Endothelial cell of umbilical vein (primary cell): ENCODE results near the gene ATG101. TPM values are rescaled to one million over a fixed set of nuclear protein-coding genes. Genes with fewer than 3 reads are reported as not detected.

ENCODE experiments used
- BruUV-seq: library from RNA; stranded (reverse); fragments of 400-500 nt; replicated peaks from 2 replicates; lab custom pipeline; 2021; lab: Mats Ljungman, UMichigan
- CTCF ChIA-PET: fragments of 300-600, 350-600 bp; sonication (Branson Sonifier 250); formaldehyde crosslinking; loops from one replicate; lab custom pipeline; 2021; ENCODE audit warnings: antibody characterized with exemption, inconsistent platforms; lab: Charles Lee
- POLR2A ChIA-PET: fragments of 300-600, 350-600 bp; sonication (Branson Sonifier 250); formaldehyde crosslinking; loops from one replicate; lab custom pipeline; 2021; ENCODE audit warnings: antibody characterized with exemption, inconsistent platforms; lab: Charles Lee
- DNase-seq: peaks from one replicate; pipeline ENCODE4 v3.0.0-alpha.2; 2011; ENCODE audit warnings: low read depth, low spot score
- FAIRE-seq: peaks from 2 replicates; lab custom pipeline; 2011; peaks lifted over from hg19 to GRCh38; lab: Jason Lieb, UNC
- H2AFZ ChIP-seq: 2 replicates; pipeline ENCODE4 v1.6.0; 2012; ENCODE audit warnings: low read depth, low read length, control low read depth, inconsistent platforms
- H3K27ac ChIP-seq: 2 replicates; pipeline ENCODE4 v1.5.1; 2011; ENCODE audit warnings: low read depth, mild to moderate bottlenecking, control low read depth, low read length, moderate library complexity; ENCODE audit not compliant: insufficient read depth
- H3K27me3 ChIP-seq, 2 experiments: 2 replicates each; pipeline versions ENCODE4 v1.6.0 to v1.6.1; 2011; ENCODE audit warnings: low read length in 2 of 2, mixed read lengths in 1 of 2; ENCODE audit not compliant: control insufficient read depth in 2 of 2, insufficient read depth in 2 of 2
- H3K36me3 ChIP-seq, 2 experiments: 2 replicates in 1 of 2; 3 replicates in 1 of 2; pipeline ENCODE4 v1.5.1; 2011; ENCODE audit warnings: low read length in 2 of 2, mild to moderate bottlenecking in 1 of 2, moderate library complexity in 1 of 2; ENCODE audit not compliant: control insufficient read depth in 2 of 2, insufficient read depth in 2 of 2; ENCODE audit errors: extremely low read depth in 1 of 2
- H3K4me1 ChIP-seq: 3 replicates; pipeline ENCODE4 v1.5.1; 2011; ENCODE audit warnings: mild to moderate bottlenecking, low read length; ENCODE audit not compliant: control insufficient read depth, insufficient read depth; ENCODE audit errors: extremely low read depth
- H3K4me2 ChIP-seq: 2 replicates; pipeline ENCODE4 v1.6.1; 2011; ENCODE audit warnings: low read length, control low read depth, mixed read lengths; ENCODE audit not compliant: insufficient read depth
- H3K4me3 ChIP-seq, 3 experiments: fragments of 200-600 bp in 1 of 3; sonication (generic), shearing (Covaris generic) in 1 of 3; replicated peaks in 1 of 3; 2 replicates each; pipeline ENCODE4 v1.5.1; 2011 to 2016; ENCODE audit warnings: control low read depth in 3 of 3, low read length in 3 of 3, mild to moderate bottlenecking in 2 of 3, inconsistent platforms in 1 of 3, low read depth in 1 of 3, moderate library complexity in 1 of 3; ENCODE audit not compliant: insufficient read depth in 1 of 3
- H3K79me2 ChIP-seq: 2 replicates; pipeline ENCODE4 v1.6.0; 2012; ENCODE audit warnings: low read length, inconsistent platforms; ENCODE audit not compliant: control insufficient read depth, insufficient read depth
- H3K9ac ChIP-seq: replicated peaks from 2 replicates; pipeline ENCODE3; 2011; ENCODE audit warnings: low read length, control low read depth; ENCODE audit not compliant: insufficient read depth; ENCODE audit errors: extremely low read depth
- H3K9me1 ChIP-seq: replicated peaks from 3 replicates; pipeline ENCODE4 v1.6.0; 2011; ENCODE audit warnings: mild to moderate bottlenecking, low read length; ENCODE audit not compliant: control insufficient read depth, insufficient read depth; ENCODE audit errors: extremely low read depth
- H3K9me3 ChIP-seq: replicated peaks from 2 replicates; pipeline ENCODE4 v1.5.1; 2012; ENCODE audit warnings: low read length, inconsistent platforms; ENCODE audit not compliant: control insufficient read depth, insufficient read depth
- H4K20me1 ChIP-seq: replicated peaks from 2 replicates; pipeline ENCODE3; 2011; ENCODE audit warnings: mild to moderate bottlenecking, low read length; ENCODE audit not compliant: control insufficient read depth, insufficient read depth; ENCODE audit errors: extremely low read depth
- EZH2 ChIP-seq: IDR thresholded peaks from 2 replicates; pipeline ENCODE4 v1.6.1; 2012; ENCODE audit warnings: borderline replicate concordance, low read depth, mild to moderate bottlenecking, moderate library complexity, low read length, inconsistent platforms; ENCODE audit not compliant: severe bottlenecking
- FOS ChIP-seq: IDR thresholded peaks from 2 replicates; pipeline ENCODE4 v1.6.1; 2011; ENCODE audit warnings: mild to moderate bottlenecking, low read length, moderate library complexity, borderline replicate concordance; ENCODE audit not compliant: insufficient read depth
- GATA2 ChIP-seq: IDR thresholded peaks from 2 replicates; pipeline ENCODE4 v1.7.0; 2011; ENCODE audit warnings: low read depth, mild to moderate bottlenecking, moderate library complexity, mixed read lengths, low read length; ENCODE audit not compliant: insufficient read length, insufficient read depth
- JUN ChIP-seq: IDR thresholded peaks from 2 replicates; pipeline ENCODE4 v1.6.1; 2011; ENCODE audit warnings: borderline replicate concordance, low read depth; ENCODE audit not compliant: insufficient read length, insufficient read depth
- MYC ChIP-seq: IDR thresholded peaks from one replicate; pipeline ENCODE4 v1.6.1; 2011; ENCODE audit warnings: mild to moderate bottlenecking, low read depth, low read length
- POLR2A ChIP-seq: IDR thresholded peaks from 2 replicates; pipeline ENCODE4 v1.6.1; 2012; ENCODE audit warnings: low read depth, mild to moderate bottlenecking, control low read depth, low read length
- POLR2AphosphoS5 ChIP-seq: IDR thresholded peaks from 2 replicates; pipeline ENCODE4 v1.6.1; 2012; ENCODE audit warnings: low read depth, mild to moderate bottlenecking, control low read depth, low read length, moderate library complexity; ENCODE audit not compliant: insufficient read depth
- dilution Hi-C: fragments of 300-500 bp; cut with MboI; formaldehyde crosslinking; loops from one replicate; pipeline ENCODE4 v1.15.0; 2019; ENCODE audit warnings: low sequenced_read_pairs; ENCODE audit not compliant: extremely low pct_ligation_motif_present
- intact Hi-C: fragments of 100-400 bp; cut with micrococcal nuclease; formaldehyde crosslinking; loops from one replicate; pipeline ENCODE4 v1.10.0; 2022
- polyA plus RNA-seq, 4 experiments: library from polyadenylated mRNA; depleted of rRNA in 3 of 4; stranded (reverse) in 3 of 4; unstranded in 1 of 4; fragments of >200 nt; gene quantifications; 2 replicates each; pipeline versions ENCODE4 v1.2.1 to v1.2.3, GENCODE V29; 2011 to 2012; ENCODE audit warnings: missing spikeins in 1 of 4
- total RNA-seq: library from RNA; stranded (reverse); gene quantifications from 2 replicates; pipeline ENCODE4 v1.2.3, GENCODE V29; 2021
- TF ChIP-seq, protein P1 (sequence below), 2 donors: IDR thresholded peaks; 1 replicate in 1 of 2; 2 replicates in 1 of 2; pipeline ENCODE4 v1.5.1; 2011; ENCODE audit warnings: low read length in 2 of 2, mild to moderate bottlenecking in 2 of 2, moderate library complexity in 2 of 2, control low read depth in 1 of 2, inconsistent platforms in 1 of 2, low read depth in 1 of 2; ENCODE audit not compliant: insufficient read depth in 1 of 2; ENCODE audit errors: extremely low read depth in 1 of 2
- TF ChIP-seq, protein P2 (sequence below): IDR thresholded peaks from 2 replicates; pipeline ENCODE4 v1.6.1; 2011; ENCODE audit not compliant: insufficient read depth, insufficient read length

Gene ATG101
- total and polyA plus RNA-seq, 2 donors (not counting 3 experiments of a cell fraction or from before 2014, with no cell fraction given), result 41.6 to 78.4 TPM

DNA sequence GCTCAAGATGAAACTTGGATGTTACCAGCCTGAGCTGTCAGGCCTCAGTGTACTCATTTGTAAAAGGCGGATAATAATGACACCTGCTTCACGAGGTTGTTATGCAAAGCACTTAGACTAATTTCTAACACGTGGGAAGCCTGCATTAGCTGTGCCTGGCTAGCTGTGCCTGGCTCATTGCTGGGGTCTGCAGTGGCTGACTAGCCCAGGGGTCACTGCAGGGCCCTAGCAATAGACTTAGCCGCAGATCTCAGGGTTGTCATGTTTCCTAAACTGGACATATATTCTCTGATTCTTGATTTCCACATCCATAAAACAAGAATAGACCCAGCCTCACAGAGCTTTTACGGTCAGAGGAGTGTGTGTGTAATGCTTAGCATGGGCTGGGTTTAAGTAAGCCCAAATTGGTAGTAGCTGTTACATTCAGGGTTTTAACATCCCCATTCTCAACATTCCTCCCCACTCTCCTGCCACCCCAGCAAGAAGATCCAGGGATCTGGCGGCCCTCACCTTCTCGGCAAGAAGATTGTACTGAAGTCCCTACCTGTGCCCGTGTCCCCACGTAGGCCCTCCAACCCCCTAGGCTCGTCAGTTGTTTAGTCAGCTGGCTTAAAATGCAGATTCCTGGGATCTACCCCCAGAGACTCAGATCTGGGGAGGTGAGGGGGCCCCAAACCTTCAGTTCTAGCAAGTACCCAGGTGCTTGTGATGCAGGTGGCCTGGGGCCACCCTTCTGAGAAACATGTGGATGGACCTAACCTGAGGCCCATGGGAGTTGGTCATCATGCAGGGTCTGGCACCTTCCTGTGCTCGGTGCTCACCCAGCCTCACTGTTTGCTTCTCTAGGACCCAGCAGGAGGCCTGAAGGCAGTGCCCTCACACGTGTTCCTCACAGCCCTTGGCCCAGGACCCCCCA, 9.9 kb upstream of the ATG101 start:
- H2AFZ ChIP-seq, result no peak overlapping the region
- dilution Hi-C loops (no loop called here), intact Hi-C loops (no loop called here)
- BruUV-seq, result no TSS peak
- H3K36me3 ChIP-seq, result no peaks in the 10 kb centered on the region
- no peaks in the 10 kb centered on the region for H3K27me3 ChIP-seq
- DNase-seq (no peak), FAIRE-seq (no peak)
- CTCF ChIA-PET, result interaction anchor here (0.8 to 2.8 kb wide), 8 partner anchors 8 to 40 kb away, joined by 3 to 15 read pairs (median 5); partner anchors contain the start of genes ATG101 and NR4A1
- H4K20me1 ChIP-seq, result no peaks in the 10 kb centered on the region
- H3K4me2 ChIP-seq, result no peak overlapping the region
- no peaks in the 10 kb centered on the region for H3K79me2 ChIP-seq
- TF ChIP-seq FOS (no peak), GATA2 (no peak), POLR2A (no peak), EZH2 (no peak), POLR2AphosphoS5 (no peak), JUN (no peak), MYC (no peak)
- TF ChIP-seq, protein P1, sequence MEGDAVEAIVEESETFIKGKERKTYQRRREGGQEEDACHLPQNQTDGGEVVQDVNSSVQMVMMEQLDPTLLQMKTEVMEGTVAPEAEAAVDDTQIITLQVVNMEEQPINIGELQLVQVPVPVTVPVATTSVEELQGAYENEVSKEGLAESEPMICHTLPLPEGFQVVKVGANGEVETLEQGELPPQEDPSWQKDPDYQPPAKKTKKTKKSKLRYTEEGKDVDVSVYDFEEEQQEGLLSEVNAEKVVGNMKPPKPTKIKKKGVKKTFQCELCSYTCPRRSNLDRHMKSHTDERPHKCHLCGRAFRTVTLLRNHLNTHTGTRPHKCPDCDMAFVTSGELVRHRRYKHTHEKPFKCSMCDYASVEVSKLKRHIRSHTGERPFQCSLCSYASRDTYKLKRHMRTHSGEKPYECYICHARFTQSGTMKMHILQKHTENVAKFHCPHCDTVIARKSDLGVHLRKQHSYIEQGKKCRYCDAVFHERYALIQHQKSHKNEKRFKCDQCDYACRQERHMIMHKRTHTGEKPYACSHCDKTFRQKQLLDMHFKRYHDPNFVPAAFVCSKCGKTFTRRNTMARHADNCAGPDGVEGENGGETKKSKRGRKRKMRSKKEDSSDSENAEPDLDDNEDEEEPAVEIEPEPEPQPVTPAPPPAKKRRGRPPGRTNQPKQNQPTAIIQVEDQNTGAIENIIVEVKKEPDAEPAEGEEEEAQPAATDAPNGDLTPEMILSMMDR (IDR thresholded peaks at IDR 0.05; ENCODE audit: extremely low read depth in 1 of 2, insufficient read depth in 1 of 2, low read depth in 1 of 2, low read length in 2 of 2), result no peak
- TF ChIP-seq, protein P2, sequence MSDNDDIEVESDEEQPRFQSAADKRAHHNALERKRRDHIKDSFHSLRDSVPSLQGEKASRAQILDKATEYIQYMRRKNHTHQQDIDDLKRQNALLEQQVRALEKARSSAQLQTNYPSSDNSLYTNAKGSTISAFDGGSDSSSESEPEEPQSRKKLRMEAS, result no peak
- H3K27ac ChIP-seq, result no peak overlapping the region
- peaks cover 7% of the 10 kb centered on the region for H3K4me1 ChIP-seq
- H3K9me3 ChIP-seq, result no peaks in the 10 kb centered on the region
- H3K9me1 ChIP-seq, result no peaks in the 10 kb centered on the region
- POLR2A ChIA-PET, result no interaction called here
- H3K4me3 ChIP-seq, result no peak overlapping the region
- H3K9ac ChIP-seq, result no peak overlapping the region
